Anterior cingulate cortex (tissue), 58 donors: ENCODE data around the gene PTGES.
"Not testable (repeated sequence)": the region's sequence is repeated elsewhere in the genome, so short reads cannot be mapped to it uniquely, and the experiment has no call there.

Source experiments
- DNase-seq, 58 donors: peaks; one replicate each; lab custom pipeline; 2025; lab: John Stamatoyannopoulos, UW

Gene PTGES

DNA sequence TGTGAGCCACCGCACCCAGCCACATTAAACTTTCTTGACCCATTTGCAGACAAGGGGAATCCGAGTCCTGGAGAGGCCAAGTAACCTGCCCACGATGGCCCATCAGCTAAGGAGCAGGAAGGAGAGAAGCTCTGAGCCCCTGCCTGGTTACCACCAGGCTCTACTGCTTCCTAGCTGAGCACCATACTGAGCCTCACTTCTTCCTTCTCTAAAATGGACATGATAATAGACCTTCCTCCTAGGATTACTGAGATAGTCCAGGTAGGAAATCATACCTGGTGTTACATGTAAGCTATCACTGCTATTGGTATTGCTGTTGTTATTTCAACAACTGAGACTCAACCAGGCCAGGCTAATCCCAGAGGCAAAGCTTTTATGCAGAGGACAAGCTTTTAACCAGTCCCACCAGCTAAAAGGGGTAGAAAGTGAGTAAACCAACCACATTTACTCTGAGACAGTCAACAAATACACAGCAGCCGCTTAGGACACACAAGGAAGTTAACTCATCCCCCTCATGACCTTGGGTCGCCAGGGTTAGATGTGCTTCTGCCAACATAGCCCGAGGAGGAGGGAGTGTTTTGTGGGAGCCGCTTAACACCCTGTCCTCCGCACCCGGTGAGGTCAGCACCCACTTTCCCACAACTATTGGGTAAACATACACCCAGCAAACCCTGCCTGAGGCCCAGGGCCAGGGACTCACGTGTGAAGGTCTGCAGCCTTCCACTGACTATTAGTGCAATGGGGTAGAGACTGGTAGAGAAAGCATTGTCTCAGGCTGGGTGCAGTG, 20.6 kb upstream of the PTGES start:
- DNase-seq, result no peak

DNA sequence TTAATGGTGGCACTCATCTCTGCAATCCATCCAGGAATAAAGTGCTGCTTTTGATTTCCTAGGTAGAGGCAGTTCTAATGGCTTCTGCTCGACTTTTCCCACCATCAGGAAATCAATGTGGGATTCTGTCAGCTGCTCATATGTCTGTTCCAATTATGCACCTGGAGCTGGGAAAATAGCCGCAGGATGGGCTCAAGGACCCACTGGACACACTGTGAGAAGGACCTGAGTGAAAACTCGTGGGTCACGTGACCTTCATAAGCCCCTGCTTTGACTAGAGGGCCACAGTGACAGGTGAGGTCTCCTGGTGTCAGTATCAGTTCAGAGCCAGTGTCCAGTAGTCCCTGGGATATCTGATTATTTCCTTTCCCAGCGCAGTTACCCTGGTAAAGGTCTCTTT, 17.9 kb upstream of the PTGES start:
- no peak for DNase-seq

DNA sequence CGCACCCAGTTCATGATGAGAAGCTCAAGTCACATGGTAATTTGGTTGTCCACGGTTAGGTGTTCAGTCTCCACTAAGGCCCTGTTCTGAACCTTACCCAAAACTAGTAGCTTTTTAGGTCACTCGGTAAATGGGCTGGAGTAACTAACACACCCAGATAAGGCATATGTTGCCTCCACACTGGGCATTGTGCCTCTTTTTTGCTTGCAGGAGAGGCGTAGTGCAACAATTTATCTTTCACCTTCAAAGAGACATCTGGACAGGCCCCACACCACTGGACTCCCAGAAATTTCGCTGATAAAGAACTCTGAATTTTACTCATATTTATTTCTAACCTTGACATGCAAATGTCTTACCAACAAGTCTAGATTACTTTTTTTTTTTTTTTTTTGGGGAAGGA, 16.8 kb upstream of the PTGES start:
- no peak for DNase-seq

DNA sequence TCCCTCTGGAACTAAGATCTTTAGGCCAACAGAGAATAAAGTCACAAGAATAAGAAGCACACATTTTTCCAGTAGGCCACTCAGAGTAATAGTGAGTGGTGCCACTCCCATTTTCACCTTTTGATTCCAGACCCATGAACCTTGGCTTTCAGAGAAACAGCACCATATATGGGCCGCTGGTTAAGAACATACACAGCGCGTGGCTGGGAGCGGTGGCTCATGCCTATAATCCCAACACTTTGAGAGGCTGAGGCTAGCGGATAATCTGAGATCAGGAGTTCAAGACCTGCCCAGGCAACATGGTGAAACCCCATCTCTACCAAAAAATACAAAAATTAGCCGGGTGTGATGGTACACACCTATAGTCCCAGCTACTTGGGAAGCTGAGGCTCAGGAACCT, 15.6 kb upstream of the PTGES start:
- DNase-seq, result no peak

DNA sequence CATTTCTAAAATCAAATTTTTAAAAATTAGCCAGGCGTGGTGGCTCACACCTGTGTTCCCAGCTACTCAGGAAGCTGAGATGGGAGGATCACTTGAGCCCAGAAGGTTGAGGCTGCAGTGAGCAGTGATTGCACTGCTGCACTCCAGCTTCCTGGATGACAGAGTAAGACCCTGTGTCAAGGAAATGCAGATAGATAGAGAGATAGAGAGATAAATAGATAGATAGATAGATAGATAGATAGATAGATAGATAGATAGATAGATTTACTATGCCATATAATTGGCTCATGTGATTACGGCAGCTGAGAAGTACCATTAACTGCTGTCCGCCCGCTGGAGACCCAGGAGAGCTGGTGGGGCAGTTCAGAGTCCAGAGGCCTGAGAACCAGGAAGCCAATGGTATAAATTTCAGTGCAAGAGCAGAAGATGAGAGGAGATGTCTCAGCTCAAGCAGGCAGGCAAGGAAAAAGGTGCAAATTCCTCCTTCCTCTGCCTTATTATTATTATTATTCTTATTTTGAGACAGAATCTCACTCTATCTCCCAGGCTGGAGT, 13.0 kb upstream of the PTGES start:
- no peak for DNase-seq

DNA sequence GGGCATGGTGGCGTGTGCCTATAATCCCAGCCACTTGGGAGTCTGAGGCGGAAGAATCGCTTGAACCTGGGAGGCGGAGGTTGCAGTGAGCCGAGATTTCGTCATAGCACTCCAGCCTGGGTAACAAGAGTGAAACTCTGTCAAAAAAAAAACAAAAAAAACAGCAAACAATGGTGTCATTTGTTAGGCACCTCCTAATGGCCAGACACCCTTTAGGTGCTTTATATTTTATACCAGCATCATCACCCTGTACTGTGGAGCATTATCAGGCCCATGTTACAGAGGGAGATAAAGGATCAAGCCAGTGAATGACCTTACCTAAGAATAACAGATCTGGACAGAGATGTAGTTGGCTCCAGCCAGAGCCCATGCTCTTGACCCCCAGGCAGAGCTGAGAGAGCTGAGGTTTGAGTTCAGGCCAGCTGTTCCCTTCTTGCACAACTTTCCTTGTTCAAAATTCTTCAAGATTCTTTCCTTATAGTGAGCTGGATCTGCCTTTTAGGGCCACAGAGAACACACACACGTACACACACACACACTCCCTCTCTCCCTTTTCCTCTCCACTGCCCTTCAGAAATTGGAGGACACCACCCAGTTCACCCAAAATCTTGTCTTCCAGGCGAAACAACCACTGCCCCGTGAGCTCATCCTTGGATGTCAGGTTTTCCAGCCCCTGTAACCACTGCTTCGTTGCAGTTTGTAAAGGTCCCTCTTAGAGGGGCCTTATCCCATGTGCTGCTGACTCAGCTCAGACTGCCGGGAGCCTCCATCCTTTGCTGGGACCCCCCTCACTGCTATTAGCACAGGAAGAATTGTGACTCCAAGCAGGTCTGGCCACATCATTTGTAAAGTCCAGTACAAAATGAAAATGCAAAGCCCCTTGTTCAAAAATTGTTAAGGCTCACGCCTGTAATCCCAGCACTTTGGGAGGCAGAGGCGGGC, 10.4 kb upstream of the PTGES start:
- no peak for DNase-seq

DNA sequence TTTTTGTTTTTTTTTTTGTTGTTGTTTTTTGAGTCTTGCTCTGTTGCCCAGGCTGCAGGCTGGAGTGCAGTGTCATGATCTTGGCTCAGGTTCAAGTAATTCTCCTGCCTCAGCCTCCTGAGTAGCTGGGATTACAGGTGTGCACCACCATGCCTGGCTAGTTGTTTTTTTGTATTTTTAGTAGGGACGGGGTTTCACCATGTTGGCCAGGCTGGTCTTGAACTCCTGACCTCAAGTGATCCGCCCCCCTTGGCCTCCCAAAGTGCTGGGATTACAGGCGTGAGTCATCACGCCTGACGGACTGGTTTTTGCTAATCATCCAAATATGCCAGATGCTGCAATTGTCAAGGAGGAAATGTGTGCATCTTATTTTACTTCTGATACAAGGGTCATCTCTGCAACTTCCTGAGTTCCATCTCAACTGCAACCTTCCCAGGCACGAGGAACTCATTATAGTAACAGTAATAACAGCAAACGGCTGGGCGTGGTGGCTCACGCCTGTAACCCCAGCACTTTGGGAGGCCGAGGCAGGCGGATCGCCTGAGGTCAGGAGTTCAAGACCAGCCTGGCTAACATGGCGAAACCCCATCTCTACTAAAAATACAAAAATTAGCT, 9.6 kb upstream of the PTGES start:
- DNase-seq, result not testable (repeated sequence)

DNA sequence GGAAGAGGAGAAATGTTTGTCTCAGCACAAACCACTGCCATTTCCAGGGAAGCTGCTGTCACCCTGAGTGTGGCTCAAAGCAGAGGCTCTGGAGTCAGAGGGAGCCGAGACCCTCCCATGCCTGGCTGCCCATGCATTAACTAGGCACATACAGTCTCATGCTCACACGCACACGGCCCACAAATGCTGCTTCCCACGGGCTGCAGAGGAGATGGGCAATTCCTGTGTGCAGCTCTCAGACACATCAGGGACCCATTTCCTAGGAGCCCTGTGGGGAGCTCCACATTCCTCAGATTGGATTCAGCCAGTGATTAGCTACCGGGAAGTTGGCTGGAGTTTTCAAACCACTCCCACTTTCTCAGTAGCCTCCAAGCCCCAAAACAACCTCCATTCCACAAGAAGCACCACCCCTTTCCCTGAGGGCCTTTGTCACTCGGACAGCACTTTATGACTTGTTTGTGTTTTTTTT, 9.1 kb upstream of the PTGES start:
- DNase-seq, result no peak

DNA sequence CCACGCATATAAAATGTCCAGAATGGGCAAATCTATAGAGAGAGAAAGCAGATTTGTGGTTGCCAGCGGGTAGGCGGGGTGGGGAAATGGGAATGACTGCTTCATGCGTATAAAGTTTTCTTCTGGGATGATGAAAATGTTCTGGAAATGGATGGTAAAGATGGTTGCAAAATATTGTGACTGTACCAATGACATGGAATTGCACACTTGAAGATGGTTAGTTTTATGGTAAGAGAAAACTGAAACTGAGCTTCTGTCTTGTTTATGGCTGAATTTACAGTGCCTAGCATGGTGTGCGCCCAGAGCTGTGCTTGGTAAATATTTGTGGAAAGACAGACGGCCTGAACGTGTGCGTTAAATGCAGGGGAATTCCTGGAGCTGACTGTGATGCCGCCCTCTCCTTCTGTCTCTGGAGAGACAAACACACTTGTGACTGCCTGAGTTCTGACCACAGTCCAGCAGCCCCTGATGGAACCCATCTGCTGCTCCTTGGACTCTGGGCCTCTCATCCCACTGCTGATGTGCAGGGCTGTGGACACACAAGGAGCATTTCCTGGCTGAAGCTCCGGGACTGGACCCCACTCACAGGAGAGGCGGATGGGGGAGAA, 8.6 kb upstream of the PTGES start:
- no peak for DNase-seq

DNA sequence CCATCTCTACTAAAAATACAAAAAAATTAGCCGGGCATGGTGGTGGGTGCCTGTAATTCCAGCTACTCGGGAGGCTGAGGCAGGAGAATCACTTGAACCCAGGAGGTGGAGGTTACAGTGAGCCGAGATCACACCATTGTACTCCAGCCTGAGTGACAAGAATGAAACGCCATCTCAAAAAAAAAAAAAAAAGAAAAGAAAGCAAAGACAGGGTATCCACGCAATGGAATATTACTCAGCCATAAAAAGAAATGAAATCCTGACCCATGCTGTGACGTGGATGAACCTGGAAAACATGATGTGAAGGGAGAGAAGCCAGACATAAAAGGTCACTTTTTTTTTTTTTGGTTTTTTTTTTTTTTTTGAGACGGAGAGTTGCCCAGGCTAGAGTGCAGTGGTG, 7.9 kb upstream of the PTGES start:
- not testable (repeated sequence) for DNase-seq

DNA sequence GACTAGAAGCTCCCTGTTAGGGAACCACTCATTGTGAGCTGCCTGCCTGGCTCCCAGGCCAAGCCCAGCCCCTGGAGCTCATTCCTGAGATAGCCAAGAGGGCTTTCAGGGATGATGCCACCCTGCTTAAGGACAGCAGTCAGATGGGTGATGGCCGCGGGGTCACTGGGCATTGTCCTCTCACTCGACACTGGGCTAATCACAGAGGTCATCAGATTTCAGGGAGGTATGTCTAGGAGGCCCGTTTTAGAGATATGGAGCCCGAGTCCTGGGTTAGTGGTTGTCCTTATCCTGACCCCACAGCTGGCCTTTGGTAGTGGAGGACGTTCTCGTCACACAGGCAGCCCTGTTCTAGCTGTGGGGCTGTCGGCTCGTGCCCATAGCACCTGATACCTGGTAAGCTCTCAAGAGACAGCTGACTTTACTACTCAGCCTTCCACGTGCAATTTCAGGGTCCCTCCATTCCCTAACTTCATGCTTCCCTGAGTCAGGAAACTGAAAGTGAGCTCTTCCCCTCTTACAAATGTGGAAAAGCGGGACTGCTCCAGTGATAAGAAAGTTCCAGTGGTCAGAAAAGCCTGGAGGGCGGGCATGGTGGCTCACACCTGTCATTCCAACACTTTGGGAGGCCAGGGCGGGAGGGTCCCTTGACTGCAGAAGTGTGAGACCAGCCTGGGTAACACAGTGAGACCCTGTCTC, 7.1 kb upstream of the PTGES start:
- no peak for DNase-seq

DNA sequence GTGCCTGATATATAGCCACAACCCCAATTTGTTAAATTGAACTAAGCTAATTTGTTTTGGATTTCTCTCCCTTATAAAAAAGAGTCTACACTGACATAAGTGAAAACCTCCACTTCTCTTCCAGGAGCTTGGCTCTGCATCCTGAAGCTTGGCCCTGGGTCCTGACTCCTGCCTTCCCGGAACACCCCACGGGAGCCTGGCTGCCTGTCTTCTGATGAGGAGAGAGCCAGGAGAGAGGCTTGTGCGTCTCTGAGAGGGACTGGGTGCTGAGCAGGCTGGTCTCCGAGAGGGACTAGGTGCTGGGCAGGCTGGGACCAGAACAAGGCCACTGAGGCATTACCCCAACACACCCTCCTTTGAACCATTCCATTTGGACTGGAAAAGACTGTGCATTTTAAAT, 6.5 kb upstream of the PTGES start:
- no peak for DNase-seq

DNA sequence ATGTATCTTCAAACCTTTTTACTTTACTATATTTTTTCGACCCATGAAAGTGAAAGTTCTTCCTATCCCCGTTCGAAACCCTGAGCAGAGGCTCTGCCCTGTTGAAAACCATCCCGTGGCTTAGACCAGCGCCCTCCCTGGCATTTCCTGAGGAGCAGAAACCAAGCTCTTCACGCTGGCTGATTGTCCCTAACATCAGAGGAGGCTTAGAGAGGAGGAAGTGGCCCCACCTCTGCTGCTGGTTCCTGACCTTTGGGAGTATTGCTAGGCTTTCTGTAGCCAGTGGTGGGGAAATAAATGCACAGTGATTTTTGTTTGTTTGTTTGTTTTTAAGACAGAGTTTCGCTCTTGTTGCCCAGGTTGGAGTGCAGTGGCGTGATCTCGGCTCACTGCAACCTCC, 4.2 kb upstream of the PTGES start:
- no peak for DNase-seq

DNA sequence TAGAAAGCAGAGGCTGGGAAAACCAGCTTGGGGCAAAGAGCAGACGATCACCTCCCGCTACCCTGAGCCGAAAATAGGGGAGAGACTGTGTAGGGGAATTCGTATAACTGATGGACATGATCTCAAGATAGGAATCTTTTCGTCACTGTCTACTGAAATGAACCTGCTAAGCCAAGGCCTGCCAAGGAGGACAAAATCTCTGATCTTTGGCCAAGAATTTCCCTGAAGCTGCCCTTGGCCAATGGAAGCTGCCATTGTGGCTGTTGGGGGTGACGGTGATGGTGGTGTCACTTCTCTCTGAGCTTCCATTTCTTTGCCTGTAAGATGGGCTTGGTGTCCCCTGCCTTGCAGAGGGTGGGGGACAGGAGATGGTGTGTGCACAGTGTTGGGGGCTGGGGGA, 3.3 kb upstream of the PTGES start:
- DNase-seq, result no peak

DNA sequence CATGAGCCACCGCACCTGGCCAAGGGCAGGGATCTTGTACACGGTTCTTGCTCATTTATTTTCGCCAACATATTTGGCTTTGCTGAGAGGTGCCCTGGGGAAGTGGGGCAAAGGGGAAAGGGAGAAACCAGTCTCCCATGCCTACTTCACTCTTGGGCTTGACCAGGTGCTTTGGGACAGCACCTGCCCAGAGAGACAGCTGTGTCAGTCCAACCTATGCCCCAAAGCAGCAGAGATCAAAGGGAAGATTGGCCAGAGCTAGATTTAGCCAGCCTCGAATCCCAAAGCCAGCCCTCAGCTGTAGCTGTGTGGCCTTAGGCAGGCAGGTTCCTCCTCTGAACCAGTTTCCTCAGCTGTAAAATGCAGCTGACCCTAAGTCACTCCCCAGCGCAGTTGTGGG, 2.3 kb upstream of the PTGES start:
- no peak for DNase-seq

DNA sequence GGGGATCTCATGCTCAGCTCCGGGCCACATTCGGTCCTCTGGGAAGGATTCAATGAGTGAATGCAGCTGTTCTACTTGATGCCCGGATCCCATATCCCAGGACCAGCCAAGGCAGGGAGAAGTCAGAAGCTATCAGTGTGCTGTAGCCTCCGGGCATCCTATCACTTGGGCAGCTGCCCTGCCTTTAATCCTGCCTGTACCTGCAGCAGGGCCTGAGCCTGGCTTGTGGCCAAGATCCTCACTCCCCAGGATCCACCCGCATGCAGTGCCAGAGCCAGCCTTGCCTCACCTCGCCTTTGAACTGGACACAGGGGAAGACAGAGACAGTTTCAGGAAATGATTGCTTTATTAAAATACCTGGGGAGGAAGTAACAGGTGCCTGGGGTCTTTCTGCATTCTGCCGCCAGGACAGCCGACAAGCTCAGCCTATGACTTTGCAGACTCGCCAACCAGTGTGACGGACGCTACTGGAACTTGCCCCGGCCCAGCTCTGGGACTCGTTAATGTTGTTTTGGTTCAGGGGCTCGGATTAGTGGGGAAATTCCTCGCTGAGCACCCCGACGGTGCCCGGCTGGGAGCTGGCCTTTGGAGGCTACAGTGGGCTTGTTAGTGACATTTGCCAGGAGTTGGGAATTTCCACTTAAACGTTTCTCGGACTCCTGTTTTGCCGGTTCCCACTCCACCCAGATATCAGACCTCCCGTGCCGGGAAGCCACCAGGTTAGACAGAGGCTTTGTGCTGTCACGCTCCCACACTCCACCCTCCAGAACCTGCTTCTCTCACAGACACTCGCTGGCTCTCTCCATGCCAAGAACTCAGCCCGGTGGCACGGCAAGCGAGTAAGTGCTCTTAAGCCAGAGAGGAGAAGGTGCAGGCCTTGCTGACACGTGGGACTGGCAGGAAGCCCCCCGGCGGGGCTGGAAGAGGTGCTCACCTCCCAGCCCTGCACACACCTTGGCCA, 721 bp downstream of the PTGES start:
- DNase-seq, result peak in 2 of 58 donors; percentile 6 to 19

DNA sequence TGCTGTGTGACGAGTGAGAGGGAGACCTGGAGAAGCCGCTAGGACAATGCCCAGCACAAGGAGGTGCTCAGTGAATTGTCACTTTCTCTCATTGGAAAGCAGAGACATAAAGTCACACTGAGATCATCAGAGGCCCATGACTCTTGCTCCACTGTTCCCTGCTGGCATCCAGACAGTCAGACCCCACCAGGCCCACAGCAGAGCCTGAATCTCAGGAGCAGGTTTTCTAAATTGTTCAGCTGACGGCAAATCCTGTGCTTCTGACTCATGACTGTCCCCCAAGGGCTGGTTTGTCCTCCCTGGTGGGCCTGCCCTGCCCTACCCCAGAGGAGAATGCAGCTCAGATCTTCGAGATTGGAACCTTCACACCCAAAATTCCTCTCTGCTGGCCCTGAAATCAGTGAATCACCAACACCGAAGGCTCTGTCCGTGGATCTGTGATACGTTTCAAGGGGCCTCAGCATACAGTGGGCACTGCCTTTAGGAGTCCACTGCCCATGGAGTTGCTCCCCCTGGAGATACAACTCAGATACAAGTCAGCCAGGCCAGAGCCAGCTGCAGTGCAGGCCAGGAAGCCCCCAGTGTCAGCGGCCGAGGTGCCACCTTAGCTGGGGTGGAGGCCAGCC, 2.7 kb downstream of the PTGES start:
- DNase-seq, result no peak

DNA sequence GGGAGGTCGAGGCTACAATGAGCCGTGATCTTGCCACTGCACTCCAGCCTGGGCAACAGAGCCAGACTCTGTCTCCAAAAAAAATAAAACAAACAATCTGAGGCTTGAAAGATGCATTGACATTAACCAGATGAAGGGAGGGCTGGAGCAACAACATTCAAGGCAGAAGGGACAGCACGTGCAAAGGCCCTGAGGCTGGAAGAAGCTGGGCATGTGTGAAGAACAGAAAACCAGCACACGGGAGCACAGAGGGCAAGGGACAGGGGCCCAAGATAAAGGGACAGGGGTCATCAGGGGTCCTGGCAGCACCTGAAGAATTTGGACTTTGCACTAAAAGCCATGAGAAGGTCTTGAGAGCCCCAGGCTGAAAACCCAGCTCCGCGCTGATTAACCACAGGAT, 3.3 kb downstream of the PTGES start:
- DNase-seq, result no peak
